ENCODE data around the gene MUSTN1.

GRCh38 chr3:52811452-52812011, 23.3 kb downstream of the MUSTN1 start:
- TF ChIP-seq CTCF (IDR thresholded peaks at IDR 0.05; ENCODE audit: low read length) (no peak), EZH2 (optimal IDR thresholded peaks at IDR 0.05; ENCODE audit: low read depth, low read length) (no peak)
